GM18870 (cell line): Measurements from ENCODE around the gene CDC25C.
"Not testable (repeated sequence)": the region's sequence is repeated elsewhere in the genome, so short reads cannot be mapped to it uniquely, and the experiment has no call there.

Experiments
- ATAC-seq: cut with Tn5 transposase; IDR thresholded peaks from one replicate; pipeline ENCODE4 v1.9.1; 2021; ENCODE audit warnings: moderate library complexity; ENCODE audit not compliant: unreplicated experiment

CDC25C gene

GRCh38 chr5:138349852-138350562 is 18.4 kb upstream of the CDC25C start:
- ATAC-seq = no peak

- ATAC-seq = no peak
Observed at GRCh38 chr5:138346889-138347288, 15.3 kb upstream of the CDC25C start.

GRCh38 chr5:138344887-138345622 is 13.5 kb upstream of the CDC25C start:
- no peak for ATAC-seq

GRCh38 chr5:138340008-138340407 is 8.4 kb upstream of the CDC25C start:
- no peak for ATAC-seq

- ATAC-seq = no peak
Observed at GRCh38 chr5:138339464-138339863, 7.9 kb upstream of the CDC25C start.

- ATAC-seq = no peak
Observed at GRCh38 chr5:138339091-138339456, 7.5 kb upstream of the CDC25C start.

- ATAC-seq = no peak
Observed at GRCh38 chr5:138338411-138339090, 6.9 kb upstream of the CDC25C start.

- ATAC-seq = peak; percentile 64
Observed at GRCh38 chr5:138337685-138338410, 6.2 kb upstream of the CDC25C start, which contains the start of gene FAM53C. Gene FAM53C, plus strand, starts transcription at chr5:138338266. Its CDS starts 3,070 bp downstream, at chr5:138341336.

- peak; percentile 21 for ATAC-seq
Observed at GRCh38 chr5:138336952-138337684, 5.5 kb upstream of the CDC25C start.

GRCh38 chr5:138334867-138335447 is 3.4 kb upstream of the CDC25C start:
- no peak for ATAC-seq

GRCh38 chr5:138330813-138331448 is 673 bp downstream of the CDC25C start:
- no peak for ATAC-seq

GRCh38 chr5:138318211-138318610 is 13.4 kb downstream of the CDC25C start:
- ATAC-seq = not testable (repeated sequence)

- ATAC-seq = no peak
Observed at GRCh38 chr5:138316355-138316754, 15.2 kb downstream of the CDC25C start.

GRCh38 chr5:138315751-138316278 is 15.8 kb downstream of the CDC25C start:
- no peak for ATAC-seq

- no peak for ATAC-seq
Observed at GRCh38 chr5:138305797-138306196, 25.8 kb downstream of the CDC25C start.

- ATAC-seq = no peak
Observed at GRCh38 chr5:138303372-138303771, 28.2 kb downstream of the CDC25C start.

- ATAC-seq = no peak
Observed at GRCh38 chr5:138289296-138289695, 42.3 kb downstream of the CDC25C start.

GRCh38 chr5:138287246-138287645 is 44.4 kb downstream of the CDC25C start:
- ATAC-seq = no peak
